OCI-LY1 (cell line): ENCODE measurements around the gene CLSTN3.

ENCODE experiments used
- H2AFZ ChIP-seq: fragments of 200-600 bp; sonication (generic), shearing (Covaris generic); 2 replicates; pipeline ENCODE4 v1.6.0; 2014; ENCODE audit warnings: antibody characterized with exemption, mild to moderate bottlenecking, low read length
- H3F3A ChIP-seq: fragments of 200-600 bp; sonication (generic), shearing (Covaris generic); 2 replicates; pipeline ENCODE4 v1.6.0; 2014; ENCODE audit warnings: mild to moderate bottlenecking, antibody characterized with exemption, low read length, moderate library complexity; ENCODE audit not compliant: insufficient read depth
- H3K27ac ChIP-seq: fragments of 200-600 bp; sonication (generic); 2 replicates; pipeline ENCODE4 v1.5.1; 2014; ENCODE audit warnings: low read length, mixed run types, mild to moderate bottlenecking, low read depth; ENCODE audit not compliant: poor library complexity, severe bottlenecking
- H3K27me3 ChIP-seq: fragments of 200-600 bp; sonication (generic); 2 replicates; pipeline ENCODE4 v1.6.0; 2014; ENCODE audit warnings: antibody characterized with exemption, mild to moderate bottlenecking, low read length, moderate library complexity; ENCODE audit not compliant: insufficient read depth
- H3K36me3 ChIP-seq: fragments of 200-600 bp; sonication (generic); 2 replicates; pipeline ENCODE4 v1.6.1; 2014; ENCODE audit warnings: mild to moderate bottlenecking, antibody characterized with exemption, low read length, moderate library complexity, mixed read lengths; ENCODE audit not compliant: insufficient read depth
- H3K4me1 ChIP-seq: fragments of 200-600 bp; sonication (generic); 2 replicates; pipeline ENCODE4 v1.5.1; 2014; ENCODE audit warnings: mild to moderate bottlenecking, low read length, moderate library complexity; ENCODE audit not compliant: insufficient read depth, severe bottlenecking
- H3K4me2 ChIP-seq: fragments of 200-600 bp; sonication (generic), shearing (Covaris generic); 2 replicates; pipeline ENCODE4 v1.6.1; 2014; ENCODE audit warnings: low read length
- H3K4me3 ChIP-seq: fragments of 200-600 bp; sonication (generic); 2 replicates; pipeline ENCODE4 v1.5.1; 2014; ENCODE audit warnings: low read length, low read depth, mild to moderate bottlenecking, mixed read lengths; ENCODE audit not compliant: poor library complexity, severe bottlenecking
- H3K79me2 ChIP-seq: fragments of 200-600 bp; shearing (Covaris generic); 2 replicates; pipeline ENCODE4 v1.6.1; 2016; ENCODE audit warnings: mixed run types, low read length, mixed read lengths; ENCODE audit not compliant: insufficient read depth
- H3K9ac ChIP-seq: fragments of 200-600 bp; sonication (generic), shearing (Covaris generic); 2 replicates; pipeline ENCODE4 v1.6.1; 2014; ENCODE audit warnings: mild to moderate bottlenecking, low read length, mixed read lengths
- H3K9me2 ChIP-seq: fragments of 200-600 bp; sonication (generic), shearing (Covaris generic); 2 replicates; pipeline ENCODE4 v1.6.1; 2014; ENCODE audit warnings: low read depth, mild to moderate bottlenecking, low read length, mixed read lengths
- H3K9me3 ChIP-seq: fragments of 200-600 bp; shearing (Covaris generic); 2 replicates; pipeline ENCODE4 v1.6.1; 2014; ENCODE audit warnings: low read length, mixed read lengths
- H4K20me1 ChIP-seq: fragments of 200-600 bp; sonication (generic), shearing (Covaris generic); 2 replicates; pipeline ENCODE4 v1.6.0; 2016; ENCODE audit warnings: mild to moderate bottlenecking, low read length; ENCODE audit not compliant: insufficient read depth
- EZH2 ChIP-seq: fragments of 200-600 bp; sonication (generic), shearing (Covaris generic); IDR thresholded peaks from 2 replicates; pipeline ENCODE4 v1.8.0; 2017; ENCODE audit warnings: borderline replicate concordance, mixed run types, mild to moderate bottlenecking, antibody characterized with exemption, low read length, moderate library complexity, mixed read lengths
- TF ChIP-seq, protein P1 (sequence below): fragments of 200-600 bp; sonication (generic), shearing (Covaris generic); IDR thresholded peaks from 2 replicates; pipeline ENCODE4 v1.5.1; 2017; ENCODE audit warnings: mild to moderate bottlenecking, antibody characterized with exemption, low read length, moderate library complexity, mixed read lengths

The CLSTN3 gene

DNA sequence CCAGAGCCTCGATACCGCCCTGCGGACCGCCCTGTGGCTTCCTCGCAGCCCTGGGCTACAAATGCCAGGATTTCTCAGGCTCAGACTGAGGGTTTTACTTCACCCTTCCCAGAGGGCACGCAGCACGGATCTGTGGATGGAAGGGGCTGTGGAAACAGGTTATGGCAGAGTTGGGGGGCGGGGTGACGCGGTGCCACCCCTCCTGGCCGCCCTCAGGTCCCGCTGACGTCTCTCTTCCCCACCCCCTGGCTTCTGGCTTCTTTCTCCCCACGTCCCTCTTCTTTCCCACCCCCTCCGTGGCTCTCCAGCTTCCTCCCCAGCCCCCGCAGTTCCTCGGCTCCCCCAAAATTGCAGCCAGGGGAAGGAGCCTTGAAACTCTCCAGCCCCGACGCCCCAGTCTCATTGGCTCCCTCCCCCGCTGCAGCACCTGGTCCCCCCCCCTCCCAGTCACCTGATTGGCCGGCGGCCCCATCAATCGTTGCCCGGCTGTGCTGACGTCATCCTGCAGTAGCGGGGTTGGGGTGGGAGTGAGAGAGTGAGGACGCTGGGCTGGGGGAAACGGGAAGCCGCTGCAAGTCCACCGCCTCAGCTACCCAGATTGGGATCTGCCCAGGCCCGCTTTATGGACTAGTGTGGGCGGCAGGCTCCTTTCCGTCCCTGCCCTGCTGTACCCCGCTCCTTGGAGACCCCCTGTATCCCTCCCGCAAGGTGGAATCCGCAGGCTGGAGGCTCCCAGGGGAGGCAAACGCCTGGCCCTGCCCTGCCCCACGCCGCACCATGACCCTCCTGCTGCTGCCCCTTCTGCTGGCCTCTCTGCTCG, at the start of gene CLSTN3:
CLSTN3 (plus strand) TSS at position 500 of the 820 bp plus-strand sequence; CDS start at position 778, 278 bp downstream.
- Histone ChIP-seq H3K27me3 (no peaks in the 10 kb centered on the region), H3K4me1 (peaks cover 22% of the 10 kb centered on the region), H3K79me2 (no peaks in the 10 kb centered on the region), H3K27ac (no peak within 1 kb of the TSS), H3K36me3 (no peaks in the 10 kb centered on the region), H2AFZ (peak within 1 kb of the TSS; percentile 72), H4K20me1 (no peaks in the 10 kb centered on the region), H3K4me2 (peak within 1 kb of the TSS; percentile 95), H3K9me2 (no peaks in the 10 kb centered on the region), H3K9me3 (no peaks in the 10 kb centered on the region), H3K9ac (peak within 1 kb of the TSS; percentile 67), H3F3A (no peaks in the 10 kb centered on the region), H3K4me3 (peak within 1 kb of the TSS; percentile 79)
- TF ChIP-seq EZH2 = no peak
- TF ChIP-seq, protein P1, sequence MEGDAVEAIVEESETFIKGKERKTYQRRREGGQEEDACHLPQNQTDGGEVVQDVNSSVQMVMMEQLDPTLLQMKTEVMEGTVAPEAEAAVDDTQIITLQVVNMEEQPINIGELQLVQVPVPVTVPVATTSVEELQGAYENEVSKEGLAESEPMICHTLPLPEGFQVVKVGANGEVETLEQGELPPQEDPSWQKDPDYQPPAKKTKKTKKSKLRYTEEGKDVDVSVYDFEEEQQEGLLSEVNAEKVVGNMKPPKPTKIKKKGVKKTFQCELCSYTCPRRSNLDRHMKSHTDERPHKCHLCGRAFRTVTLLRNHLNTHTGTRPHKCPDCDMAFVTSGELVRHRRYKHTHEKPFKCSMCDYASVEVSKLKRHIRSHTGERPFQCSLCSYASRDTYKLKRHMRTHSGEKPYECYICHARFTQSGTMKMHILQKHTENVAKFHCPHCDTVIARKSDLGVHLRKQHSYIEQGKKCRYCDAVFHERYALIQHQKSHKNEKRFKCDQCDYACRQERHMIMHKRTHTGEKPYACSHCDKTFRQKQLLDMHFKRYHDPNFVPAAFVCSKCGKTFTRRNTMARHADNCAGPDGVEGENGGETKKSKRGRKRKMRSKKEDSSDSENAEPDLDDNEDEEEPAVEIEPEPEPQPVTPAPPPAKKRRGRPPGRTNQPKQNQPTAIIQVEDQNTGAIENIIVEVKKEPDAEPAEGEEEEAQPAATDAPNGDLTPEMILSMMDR = no peak

DNA sequence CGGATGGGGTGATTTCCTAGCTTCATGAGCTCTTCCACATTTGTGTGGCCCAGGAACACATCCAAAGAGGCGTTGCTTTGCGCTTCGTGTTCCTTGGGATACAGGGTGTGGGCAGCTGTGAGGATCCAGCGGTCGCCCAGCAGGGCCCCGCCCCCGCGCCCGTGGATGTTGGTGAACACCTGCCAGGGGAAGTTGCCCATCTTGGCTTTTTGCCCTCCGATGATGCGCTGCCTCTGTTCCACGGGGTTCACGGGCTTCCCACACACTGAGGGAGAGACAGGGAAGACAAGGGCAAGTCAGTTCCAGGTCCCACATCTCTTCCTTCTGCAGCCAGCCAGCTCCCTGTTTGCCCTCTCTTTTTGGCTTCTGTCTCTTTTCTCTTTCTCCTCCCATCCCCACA, 49.1 kb upstream of the CLSTN3 start:
- no peaks in the 10 kb centered on the region for H3F3A ChIP-seq
- no peak overlapping the region for H3K4me2 ChIP-seq
- H3K9me3 ChIP-seq = no peaks in the 10 kb centered on the region
- no peak for TF ChIP-seq EZH2
- TF ChIP-seq, protein P1 = no peak
- no peaks in the 10 kb centered on the region for H3K36me3 ChIP-seq
- H3K4me1 ChIP-seq = no peaks in the 10 kb centered on the region
- H3K9me2 ChIP-seq = no peaks in the 10 kb centered on the region
- no peak overlapping the region for H3K9ac ChIP-seq
- no peaks in the 10 kb centered on the region for H3K27me3 ChIP-seq
- H4K20me1 ChIP-seq = no peaks in the 10 kb centered on the region
- H3K79me2 ChIP-seq = no peaks in the 10 kb centered on the region
- no peak overlapping the region for H2AFZ ChIP-seq
- H3K27ac ChIP-seq = no peak overlapping the region
- no peak overlapping the region for H3K4me3 ChIP-seq

DNA sequence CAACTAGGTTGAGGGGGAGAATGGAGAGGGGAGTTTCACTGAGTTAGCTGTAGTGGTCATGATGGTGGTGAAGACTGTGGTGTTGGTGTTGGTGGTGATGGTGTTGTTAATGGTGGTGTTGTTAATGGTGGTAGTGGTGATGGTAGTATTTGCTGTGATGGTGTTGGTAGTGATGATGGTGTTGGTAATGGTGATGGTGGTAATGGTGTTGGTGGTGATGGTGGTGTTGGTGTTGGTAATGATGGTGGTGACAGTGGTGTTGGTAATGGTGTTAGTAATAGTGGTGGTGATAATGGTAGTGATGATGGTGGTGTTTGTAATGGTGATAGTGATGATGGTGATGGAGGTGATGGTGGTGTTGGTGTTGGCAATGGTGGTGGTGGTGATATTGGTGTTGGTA, 47.0 kb upstream of the CLSTN3 start:
- H2AFZ ChIP-seq = no peak overlapping the region
- no peak overlapping the region for H3K4me3 ChIP-seq
- H3K36me3 ChIP-seq = no peaks in the 10 kb centered on the region
- no peaks in the 10 kb centered on the region for H3K9me3 ChIP-seq
- H4K20me1 ChIP-seq = no peaks in the 10 kb centered on the region
- H3K27ac ChIP-seq = no peak overlapping the region
- no peaks in the 10 kb centered on the region for H3K27me3 ChIP-seq
- no peak overlapping the region for H3K4me2 ChIP-seq
- H3K9ac ChIP-seq = no peak overlapping the region
- no peaks in the 10 kb centered on the region for H3F3A ChIP-seq
- no peaks in the 10 kb centered on the region for H3K79me2 ChIP-seq
- no peaks in the 10 kb centered on the region for H3K9me2 ChIP-seq
- no peaks in the 10 kb centered on the region for H3K4me1 ChIP-seq
- TF ChIP-seq, protein P1 = no peak
- TF ChIP-seq EZH2 = no peak
